ENCODE measurements around the gene XKR3.
"Not testable (repeated sequence)": the region's sequence is repeated elsewhere in the genome, so short reads cannot be mapped to it uniquely, and the experiment has no call there.

The XKR3 gene

GRCh38 chr22:16828876-16829275, 3.7 kb upstream of the XKR3 start:
- Mint-ChIP-seq H3K4me1 (peaks cover 10 to 29% of the 10 kb centered on the region in 2 donors), H3K9me3 (peaks cover 0 to 2% of the 10 kb centered on the region in 2 donors), H3K27me3 (no peaks in the 10 kb centered on the region), H3K4me3 (no peak overlapping the region), H3K36me3 (no peaks in the 10 kb centered on the region), H3K27ac (no peak overlapping the region)
- DNase-seq = no peak
- ATAC-seq (replicated peaks) = no peak

- DNase-seq = no peak
- Mint-ChIP-seq H3K27ac (no peak overlapping the region), H3K27me3 (no peaks in the 10 kb centered on the region), H3K4me1 (peaks cover 10 to 31% of the 10 kb centered on the region in 2 donors), H3K36me3 (peaks cover 0 to 5% of the 10 kb centered on the region in 2 donors), H3K4me3 (no peak overlapping the region), H3K9me3 (peaks cover 4 to 5% of the 10 kb centered on the region in 2 donors)
- peak in 1 of 2 donors; percentile 59 for ATAC-seq (replicated peaks)
These were observed 2.3 kb upstream of the XKR3 start for GRCh38 chr22:16827506-16827905.

DNA sequence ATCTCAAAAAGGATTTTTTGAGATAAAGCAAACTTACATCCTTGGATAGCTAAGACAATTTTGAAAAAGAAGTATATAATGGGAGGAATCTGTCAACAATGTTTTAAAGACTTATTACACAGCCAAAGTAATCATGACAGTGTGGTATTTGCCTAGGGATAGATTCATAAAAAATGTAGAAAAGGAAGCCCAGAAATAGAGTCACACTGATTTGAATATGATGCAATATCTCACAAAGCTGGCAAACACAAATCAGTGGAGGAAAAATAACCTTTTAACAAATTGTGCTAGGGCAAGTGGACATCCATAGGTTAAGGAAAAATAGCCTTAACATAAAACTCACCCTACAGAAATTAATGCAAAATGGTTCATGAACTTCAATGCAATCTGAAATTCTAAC, 6.0 kb downstream of the XKR3 start:
- ATAC-seq (replicated peaks) = no peak
- H3K27me3 Mint-ChIP-seq = no peaks in the 10 kb centered on the region
- DNase-seq = no peak
- H3K9me3 Mint-ChIP-seq = peaks cover 5 to 13% of the 10 kb centered on the region in 2 donors
- no peak overlapping the region for H3K27ac Mint-ChIP-seq
- peaks cover 14 to 18% of the 10 kb centered on the region in 2 donors for H3K4me1 Mint-ChIP-seq
- H3K36me3 Mint-ChIP-seq = peaks cover 0 to 9% of the 10 kb centered on the region in 2 donors
- no peak overlapping the region for H3K4me3 Mint-ChIP-seq

GRCh38 chr22:16818538-16818937, 6.7 kb downstream of the XKR3 start:
- Mint-ChIP-seq H3K27me3 (no peaks in the 10 kb centered on the region), H3K36me3 (peaks cover 0 to 9% of the 10 kb centered on the region in 2 donors), H3K4me3 (no peak overlapping the region), H3K27ac (no peak overlapping the region), H3K4me1 (peaks cover 10 to 13% of the 10 kb centered on the region in 2 donors), H3K9me3 (peaks cover 5 to 13% of the 10 kb centered on the region in 2 donors)
- ATAC-seq (replicated peaks) = no peak
- DNase-seq = no peak

DNA sequence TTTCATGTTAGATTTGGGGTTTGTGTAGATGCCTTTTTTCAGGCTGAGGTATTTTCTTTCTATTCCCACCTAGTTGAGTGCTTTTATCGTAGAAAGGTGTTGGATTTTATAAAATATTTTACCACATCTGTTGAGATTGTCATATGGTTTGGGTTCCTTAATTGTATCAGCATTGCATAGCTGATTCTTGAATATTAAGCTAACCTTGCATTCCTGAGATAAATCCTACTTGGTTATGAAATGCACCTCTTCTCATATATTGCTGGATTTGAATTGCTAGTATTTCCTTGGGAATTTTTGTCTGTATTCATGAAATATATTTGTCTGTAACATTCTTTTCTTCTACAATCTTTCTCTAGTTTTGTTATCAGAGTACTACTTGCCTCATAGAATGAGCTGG, 10.1 kb downstream of the XKR3 start:
- Mint-ChIP-seq H3K36me3 (peaks cover 0 to 4% of the 10 kb centered on the region in 2 donors), H3K4me3 (no peak overlapping the region), H3K27ac (no peak overlapping the region), H3K4me1 (peaks cover 16 to 31% of the 10 kb centered on the region in 2 donors), H3K9me3 (peaks cover 2 to 8% of the 10 kb centered on the region in 2 donors), H3K27me3 (no peaks in the 10 kb centered on the region)
- no peak for DNase-seq
- no peak for ATAC-seq (replicated peaks)

DNA sequence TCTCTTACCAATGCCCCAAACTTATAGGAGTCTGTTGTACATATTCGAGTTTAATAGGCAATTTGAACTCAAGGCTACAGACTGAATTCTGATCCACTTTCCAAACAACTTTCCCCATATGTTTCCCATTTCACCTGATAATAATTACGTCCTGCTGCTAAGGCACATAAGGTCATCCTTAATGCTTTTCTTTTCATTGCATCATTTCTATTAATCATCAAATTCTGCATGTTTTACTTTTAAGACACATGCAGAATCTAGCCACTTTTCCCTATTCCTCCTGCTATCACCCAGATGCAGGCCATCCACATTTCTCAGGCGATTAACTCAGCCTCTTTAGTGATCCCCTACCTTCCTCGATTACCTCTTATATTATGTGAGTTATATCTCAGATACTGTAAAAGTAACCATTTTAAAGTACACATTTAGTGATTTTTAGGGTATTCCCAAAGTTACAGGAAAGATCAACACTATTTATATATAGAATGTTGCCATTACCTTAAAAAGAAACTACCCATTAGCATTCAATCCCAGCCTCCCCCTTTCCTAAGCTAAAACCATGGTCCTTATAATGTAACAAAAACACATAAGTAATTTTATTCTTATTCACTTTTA, 14.9 kb downstream of the XKR3 start:
- H3K9me3 Mint-ChIP-seq = peaks cover 2 to 4% of the 10 kb centered on the region in 2 donors
- peaks cover 0 to 4% of the 10 kb centered on the region in 2 donors for H3K36me3 Mint-ChIP-seq
- ATAC-seq (replicated peaks) = no peak
- H3K4me3 Mint-ChIP-seq = no peak overlapping the region
- H3K4me1 Mint-ChIP-seq = peaks cover 9 to 28% of the 10 kb centered on the region in 2 donors
- no peak for DNase-seq
- no peaks in the 10 kb centered on the region for H3K27me3 Mint-ChIP-seq
- H3K27ac Mint-ChIP-seq = no peak overlapping the region

DNA sequence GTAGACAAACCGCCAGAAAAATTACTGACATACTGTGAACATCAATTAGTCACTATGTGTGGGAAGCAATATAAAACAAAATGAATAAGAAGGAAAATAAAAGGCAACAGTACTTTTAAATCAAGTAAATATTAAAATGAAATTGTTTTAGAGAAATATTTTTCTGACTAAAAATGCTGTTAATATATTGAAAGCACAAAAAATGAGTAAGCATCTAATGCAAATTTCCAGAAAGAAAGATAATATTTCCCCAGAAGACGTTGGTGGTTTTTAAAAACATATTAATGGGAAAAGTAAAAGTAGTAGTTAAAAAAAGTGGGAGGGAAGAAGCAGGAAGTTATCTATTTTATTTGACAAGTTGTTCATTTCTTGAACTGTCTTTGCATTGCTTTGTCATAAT, 16.5 kb downstream of the XKR3 start:
- H3K27ac Mint-ChIP-seq = no peak overlapping the region

GRCh38 chr22:16807109-16807508, 18.1 kb downstream of the XKR3 start:
- no peaks in the 10 kb centered on the region for H3K36me3 Mint-ChIP-seq
- H3K4me1 Mint-ChIP-seq = peaks cover 15 to 42% of the 10 kb centered on the region in 2 donors
- H3K27ac Mint-ChIP-seq = no peak overlapping the region
- DNase-seq (no peak), ATAC-seq (replicated peaks) (no peak)
- H3K27me3 Mint-ChIP-seq = no peaks in the 10 kb centered on the region
- no peak overlapping the region for H3K4me3 Mint-ChIP-seq
- H3K9me3 Mint-ChIP-seq = no peaks in the 10 kb centered on the region

More for the DNA sequence above, 16.5 kb downstream of the XKR3 start:
- no peaks in the 10 kb centered on the region for H3K36me3 Mint-ChIP-seq
- ATAC-seq (replicated peaks) (no peak), DNase-seq (no peak)
- H3K27me3 Mint-ChIP-seq = no peaks in the 10 kb centered on the region
- no peaks in the 10 kb centered on the region for H3K9me3 Mint-ChIP-seq
- H3K4me3 Mint-ChIP-seq = no peak overlapping the region
- H3K4me1 Mint-ChIP-seq = peaks cover 15 to 41% of the 10 kb centered on the region in 2 donors

- Mint-ChIP-seq H3K27me3 (no peaks in the 10 kb centered on the region), H3K27ac (no peak overlapping the region), H3K4me3 (no peak overlapping the region), H3K4me1 (peaks cover 15 to 36% of the 10 kb centered on the region in 2 donors), H3K9me3 (no peaks in the 10 kb centered on the region), H3K36me3 (no peaks in the 10 kb centered on the region)
- ATAC-seq (replicated peaks) = no peak
- DNase-seq = no peak
These were observed 18.8 kb downstream of the XKR3 start for GRCh38 chr22:16806401-16806800.

DNA sequence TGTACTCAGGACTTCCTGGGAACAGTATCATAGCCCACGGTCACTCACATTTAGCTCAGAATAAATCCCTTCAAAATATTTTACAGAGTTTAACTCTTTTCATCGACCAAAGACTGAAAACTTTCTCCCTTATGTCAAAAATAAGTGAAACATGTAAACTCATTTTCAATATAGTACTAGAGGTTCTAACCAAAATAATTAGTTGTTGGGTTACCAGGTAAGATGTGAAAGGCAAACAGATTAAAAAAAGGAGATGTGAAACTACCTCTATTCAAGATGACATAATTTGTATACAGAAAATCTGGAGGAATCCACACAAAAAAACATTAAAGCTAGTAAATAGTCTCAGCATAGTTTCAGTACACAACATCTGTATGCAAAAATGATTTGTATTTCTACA, 20.3 kb downstream of the XKR3 start:
- ATAC-seq (replicated peaks) (no peak), DNase-seq (no peak)
- H3K9me3 Mint-ChIP-seq = no peaks in the 10 kb centered on the region
- no peaks in the 10 kb centered on the region for H3K27me3 Mint-ChIP-seq
- no peaks in the 10 kb centered on the region for H3K36me3 Mint-ChIP-seq
- H3K4me1 Mint-ChIP-seq = peaks cover 7 to 22% of the 10 kb centered on the region in 2 donors
- no peak overlapping the region for H3K27ac Mint-ChIP-seq
- no peak overlapping the region for H3K4me3 Mint-ChIP-seq

DNA sequence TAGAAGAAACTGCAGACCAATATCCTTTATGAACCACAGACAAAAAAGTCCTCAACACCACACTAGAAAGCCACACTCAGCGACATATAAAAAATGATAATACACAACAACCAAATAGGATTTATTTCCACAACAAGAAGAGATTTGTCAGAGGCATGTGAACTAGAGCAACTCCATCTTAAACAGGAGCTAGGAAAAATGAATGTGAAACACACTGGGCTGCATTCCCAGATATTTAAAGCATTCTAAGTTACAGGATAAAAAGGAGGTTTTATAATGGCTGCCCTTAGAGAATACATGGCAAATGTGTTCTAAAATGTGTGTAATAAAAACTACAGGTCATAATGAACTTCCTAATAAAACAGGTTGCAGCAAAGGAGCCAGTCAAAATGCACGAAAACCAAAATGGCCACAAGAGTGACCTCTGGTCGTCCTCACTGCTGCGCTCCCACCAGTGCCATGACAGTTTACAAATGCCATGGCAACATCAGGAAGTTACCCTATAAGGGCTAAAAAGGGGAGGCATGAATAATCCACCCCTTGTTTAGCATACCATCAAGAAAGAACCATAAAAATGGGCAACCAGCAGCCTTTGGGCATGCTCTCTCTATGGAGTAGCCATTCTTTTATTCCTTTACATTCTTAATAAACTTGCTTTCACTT, 21.8 kb downstream of the XKR3 start:
- Mint-ChIP-seq H3K36me3 (no peaks in the 10 kb centered on the region), H3K4me1 (peaks cover 7 to 14% of the 10 kb centered on the region in 2 donors), H3K27ac (no peak overlapping the region), H3K27me3 (no peaks in the 10 kb centered on the region), H3K4me3 (no peak overlapping the region), H3K9me3 (no peaks in the 10 kb centered on the region)
- ATAC-seq (replicated peaks) (no peak), DNase-seq (no peak)

GRCh38 chr22:16801571-16801970, 23.6 kb downstream of the XKR3 start:
- Mint-ChIP-seq H3K4me3 (no peak overlapping the region), H3K4me1 (peaks cover 8 to 21% of the 10 kb centered on the region in 2 donors), H3K9me3 (no peaks in the 10 kb centered on the region), H3K36me3 (no peaks in the 10 kb centered on the region), H3K27me3 (no peaks in the 10 kb centered on the region), H3K27ac (no peak overlapping the region)
- no peak for ATAC-seq (replicated peaks)
- DNase-seq = no peak

DNA sequence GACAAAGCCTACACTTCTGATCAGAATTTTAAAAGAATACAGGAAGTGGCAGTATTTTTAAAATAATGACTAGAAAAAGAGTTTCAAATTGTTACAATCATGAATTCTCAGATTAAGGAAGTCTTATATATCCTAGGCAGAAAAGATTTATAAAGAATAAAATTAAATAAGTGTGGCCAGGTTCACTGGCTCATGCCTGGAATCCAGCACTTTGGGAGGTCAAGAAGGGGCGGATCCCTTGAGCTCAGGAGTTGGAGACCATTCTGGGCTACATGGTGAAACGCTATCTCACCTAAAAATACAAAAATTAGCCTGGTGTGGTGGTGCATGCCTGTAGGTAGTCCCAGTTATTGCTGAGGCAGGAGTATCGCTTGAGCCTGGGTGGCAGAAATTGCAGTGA, 24.1 kb downstream of the XKR3 start:
- no peak overlapping the region for H3K27ac Mint-ChIP-seq
- no peaks in the 10 kb centered on the region for H3K9me3 Mint-ChIP-seq
- DNase-seq (no peak), ATAC-seq (replicated peaks) (no peak)
- H3K4me1 Mint-ChIP-seq = peaks cover 8 to 21% of the 10 kb centered on the region in 2 donors
- H3K4me3 Mint-ChIP-seq = no peak overlapping the region
- no peaks in the 10 kb centered on the region for H3K27me3 Mint-ChIP-seq
- H3K36me3 Mint-ChIP-seq = no peaks in the 10 kb centered on the region

GRCh38 chr22:16800358-16800757, 24.9 kb downstream of the XKR3 start:
- H3K36me3 Mint-ChIP-seq = no peaks in the 10 kb centered on the region
- no peak overlapping the region for H3K27ac Mint-ChIP-seq
- no peaks in the 10 kb centered on the region for H3K27me3 Mint-ChIP-seq
- no peaks in the 10 kb centered on the region for H3K9me3 Mint-ChIP-seq
- no peak overlapping the region for H3K4me3 Mint-ChIP-seq
- ATAC-seq (replicated peaks) (no peak), DNase-seq (no peak)
- H3K4me1 Mint-ChIP-seq = peaks cover 7 to 21% of the 10 kb centered on the region in 2 donors

DNA sequence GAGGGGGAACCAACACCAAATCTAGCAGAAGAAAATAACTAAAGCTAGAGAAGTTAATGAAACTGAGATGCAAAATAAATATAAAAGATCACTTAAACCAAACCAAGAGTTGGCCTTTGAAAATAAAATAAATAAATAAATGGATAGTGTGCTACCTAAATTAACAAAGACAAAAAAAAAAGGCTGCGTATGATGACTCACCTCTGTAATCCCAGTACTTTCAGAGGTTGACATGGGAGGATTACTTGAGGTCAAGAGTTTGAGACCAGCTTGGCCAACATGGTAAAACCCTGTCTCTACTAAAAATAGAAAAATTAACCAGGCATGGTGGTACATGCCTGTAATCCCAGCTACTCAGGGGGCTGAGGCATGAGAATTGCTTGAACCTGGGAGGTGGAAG, 29.7 kb downstream of the XKR3 start:
- H3K4me3 Mint-ChIP-seq; ATAC-seq (replicated peaks); H3K27ac Mint-ChIP-seq; H3K4me1 Mint-ChIP-seq; DNase-seq; H3K27me3 Mint-ChIP-seq; H3K36me3 Mint-ChIP-seq; H3K9me3 Mint-ChIP-seq: not testable (repeated sequence)
